Measurements from ENCODE around the gene BPNT1. TPM values are rescaled to one million over a fixed set of nuclear protein-coding genes. Genes with fewer than 3 reads are reported as not detected.

The BPNT1 gene
- total RNA-seq, 4 donors from 2014 or later = 5.2 to 27.5 (median 9.2) TPM

- intact Hi-C loops (cut with DNase I; ENCODE audit: low total_unique reads) = no loop called here
Observed at GRCh38 chr1:220019071-220019470, 70.5 kb downstream of the BPNT1 start.

GRCh38 chr1:220013497-220013896 lies 76.1 kb downstream of the BPNT1 start:
- Histone ChIP-seq H3K27me3 (no peaks in the 10 kb centered on the region), H3K36me3 (peaks cover 2 to 71% of the 10 kb centered on the region in 2 donors), H3K4me3 (no peak overlapping the region), H3K9me3 (no peaks in the 10 kb centered on the region), H3K27ac (no peak overlapping the region), H3K4me1 (no peaks in the 10 kb centered on the region)
- TF ChIP-seq CTCF (IDR thresholded peaks at IDR 0.05 in 4 of 5, conservative IDR thresholded peaks at IDR 0.05 in 1 of 5) (no peak), POLR2A (IDR thresholded peaks at IDR 0.05) (no peak)
- ATAC-seq (no peak), DNase-seq (no peak)
- intact Hi-C loops (cut with DNase I; ENCODE audit: low total_unique reads) = no loop called here
- in situ Hi-C loops (cut with MboI; ENCODE audit: low sequenced_read_pairs in 4 of 4) = no loop called here

More at GRCh38 chr1:220019071-220019470, 70.5 kb downstream of the BPNT1 start:
- no peaks in the 10 kb centered on the region for H3K4me1 ChIP-seq
- TF ChIP-seq POLR2A (IDR thresholded peaks at IDR 0.05) (no peak), CTCF (IDR thresholded peaks at IDR 0.05 in 4 of 5, conservative IDR thresholded peaks at IDR 0.05 in 1 of 5) (no peak)
- no peak overlapping the region for H3K27ac ChIP-seq
- DNase-seq = no peak
- ATAC-seq = no peak
- H3K9me3 ChIP-seq = no peaks in the 10 kb centered on the region
- in situ Hi-C loops (cut with MboI; ENCODE audit: low sequenced_read_pairs in 4 of 4) = no loop called here
- no peaks in the 10 kb centered on the region for H3K27me3 ChIP-seq
- peaks cover 0 to 73% of the 10 kb centered on the region in 2 donors for H3K36me3 ChIP-seq
- H3K4me3 ChIP-seq = no peak overlapping the region

- H3K4me1 ChIP-seq = no peaks in the 10 kb centered on the region
- peaks cover 2 to 71% of the 10 kb centered on the region in 2 donors for H3K36me3 ChIP-seq
- DNase-seq (no peak), ATAC-seq (no peak)
- in situ Hi-C loops (cut with MboI; ENCODE audit: low sequenced_read_pairs in 4 of 4) (no loop called here), intact Hi-C loops (cut with DNase I; ENCODE audit: low total_unique reads) (no loop called here)
- TF ChIP-seq CTCF (IDR thresholded peaks at IDR 0.05 in 4 of 5, conservative IDR thresholded peaks at IDR 0.05 in 1 of 5) = no peak
- TF ChIP-seq POLR2A (IDR thresholded peaks at IDR 0.05) = no peak
- H3K27me3 ChIP-seq = no peaks in the 10 kb centered on the region
- no peak overlapping the region for H3K27ac ChIP-seq
- no peak overlapping the region for H3K4me3 ChIP-seq
- no peaks in the 10 kb centered on the region for H3K9me3 ChIP-seq
Observed at GRCh38 chr1:220012259-220012658, 77.3 kb downstream of the BPNT1 start.

GRCh38 chr1:220011620-220012019 lies 78.0 kb downstream of the BPNT1 start:
- ATAC-seq (no peak), DNase-seq (no peak)
- intact Hi-C loops (cut with DNase I; ENCODE audit: low total_unique reads) (no loop called here), in situ Hi-C loops (cut with MboI; ENCODE audit: low sequenced_read_pairs in 4 of 4) (no loop called here)
- no peaks in the 10 kb centered on the region for H3K9me3 ChIP-seq
- H3K27ac ChIP-seq = no peak overlapping the region
- H3K4me1 ChIP-seq = no peaks in the 10 kb centered on the region
- H3K36me3 ChIP-seq = peaks cover 2 to 70% of the 10 kb centered on the region in 2 donors
- no peaks in the 10 kb centered on the region for H3K27me3 ChIP-seq
- TF ChIP-seq CTCF (IDR thresholded peaks at IDR 0.05 in 4 of 5, conservative IDR thresholded peaks at IDR 0.05 in 1 of 5) (no peak), POLR2A (IDR thresholded peaks at IDR 0.05) (no peak)
- H3K4me3 ChIP-seq = no peak overlapping the region

MicroRNA genes within 50 kb of the gene (microRNA counts, 767-probe panel; counts per million panel counts)
- microRNA hsa-miR-194-5p (356 to 448 counts per million in 2 donors), microRNA hsa-miR-215 (356 to 448 counts per million in 2 donors)

Small RNAs within 50 kb of the gene (microRNA-seq; reads per million reads assigned to microRNA genes)
- 1.2 to 1.7 reads per million in 2 donors for gene MIR194-1 (ENCODE audit: borderline replicate concordance in 2 of 2)
- 0 to 1.7 reads per million in 2 donors for gene MIR215 (ENCODE audit: borderline replicate concordance in 2 of 2)

Other genes with a start within 250 kb of the BPNT1 start
- not detected for gene SLC30A10, start 161.2 kb downstream of the BPNT1 start, total RNA-seq
- 10 to 100 TPM; 47.4 to 89.6 (median 73.9) TPM for gene EPRS1, start 43.3 kb downstream of the BPNT1 start, total RNA-seq
- 10 to 100 TPM; 64.7 to 83.6 (median 74.6) TPM for gene IARS2, start 4.3 kb upstream of the BPNT1 start, total RNA-seq
- gene RAB3GAP2, start 182.7 kb upstream of the BPNT1 start, total RNA-seq = 10 to 100 TPM; 16.5 to 24.2 (median 18.0) TPM

All from gastrocnemius medialis (tissue), 4 donors.